ENCODE data around the gene ITPRIPL2.

The ITPRIPL2 gene

DNA sequence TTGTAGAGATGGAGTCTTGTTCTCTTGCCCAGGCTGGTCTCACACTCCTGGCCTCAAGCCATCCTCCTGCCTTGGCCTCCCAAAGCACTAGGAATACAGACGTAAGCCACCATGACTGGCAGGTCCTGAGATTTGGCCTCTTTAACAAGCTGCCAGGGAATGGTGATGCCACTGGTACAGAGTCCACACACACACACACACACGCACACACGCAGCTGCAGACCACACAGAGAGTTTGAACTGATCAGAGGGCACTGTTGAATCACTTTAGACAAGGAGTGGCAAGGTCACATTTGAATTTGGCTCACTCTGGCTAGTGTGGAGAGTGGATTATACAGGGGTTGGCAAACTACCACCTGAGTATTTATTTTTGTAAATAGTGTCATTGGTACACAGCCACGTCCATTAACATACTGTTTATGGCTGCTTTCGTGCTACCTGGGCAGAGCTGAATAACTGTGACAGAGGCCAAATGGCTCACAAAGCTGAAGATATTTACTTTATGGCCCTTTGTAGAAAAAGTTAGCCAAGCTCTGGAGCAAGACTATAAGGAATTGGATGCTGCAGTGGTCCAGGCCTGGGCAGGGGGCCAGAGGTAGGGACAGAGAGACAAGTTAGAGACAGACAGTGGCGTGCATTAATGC is 9.9 kb downstream of the ITPRIPL2 start:
- no peak for DNase-seq

DNA sequence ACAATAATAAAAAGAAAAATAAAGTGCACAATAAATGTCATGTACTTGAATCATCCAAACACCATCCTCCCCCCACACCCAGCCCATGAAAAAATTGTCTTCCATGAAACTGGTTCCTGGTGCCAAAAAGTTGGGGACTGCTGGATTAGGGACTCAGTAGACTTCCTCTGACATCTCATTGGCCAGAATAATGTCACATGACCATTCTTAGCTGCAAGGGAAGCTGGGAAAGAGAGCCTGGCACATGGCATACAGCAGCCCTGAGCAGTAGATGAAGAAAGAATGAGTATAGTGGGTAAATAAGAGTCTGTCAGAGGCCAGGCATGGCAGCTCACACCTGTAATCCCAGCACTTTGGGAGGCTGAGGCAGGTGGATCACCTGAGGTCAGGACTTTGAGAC is 12.5 kb downstream of the ITPRIPL2 start:
- no peak for DNase-seq

DNA sequence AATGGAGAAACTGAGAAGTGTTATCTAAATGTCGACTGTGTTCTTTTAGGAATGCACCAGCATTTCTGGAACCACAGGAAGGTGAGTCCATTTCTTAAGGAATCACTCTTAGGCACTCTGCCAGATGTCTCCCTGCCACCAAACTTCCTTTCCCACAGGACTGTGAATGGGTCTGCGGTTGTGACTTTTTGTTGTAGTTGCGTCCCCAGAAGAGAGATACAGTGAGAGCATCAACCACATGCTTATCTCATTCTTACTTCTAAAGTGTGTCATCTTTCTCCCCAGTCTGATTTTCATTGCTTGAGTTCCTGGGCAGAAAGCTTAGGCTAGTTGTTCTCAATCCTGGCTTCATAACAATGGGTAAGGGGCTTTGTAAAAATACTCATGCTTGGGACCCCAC is 13.4 kb downstream of the ITPRIPL2 start:
- no peak for DNase-seq

DNA sequence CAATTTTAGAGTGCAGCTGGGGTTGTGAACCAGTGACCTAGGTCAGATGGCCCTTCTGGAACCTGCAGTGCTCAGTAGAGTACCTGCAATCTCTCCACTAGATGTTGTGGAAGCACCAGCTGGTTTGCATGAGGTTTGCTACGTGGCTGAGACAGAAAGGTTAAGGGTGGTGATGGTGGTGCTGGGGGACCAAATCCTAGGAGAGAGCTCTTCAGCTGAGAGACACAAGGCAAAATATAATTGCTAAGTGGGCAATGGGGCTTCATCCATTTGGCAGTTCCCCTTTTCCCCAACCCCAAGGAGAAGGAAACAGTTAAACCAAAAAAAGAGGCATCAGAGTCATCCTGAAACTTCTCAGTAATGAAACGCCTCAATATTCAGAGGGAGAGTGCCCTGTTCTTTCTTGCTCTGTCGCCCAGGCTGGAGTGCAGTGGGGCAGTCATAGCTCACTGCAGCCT is 13.9 kb downstream of the ITPRIPL2 start:
- DNase-seq, result no peak

DNA sequence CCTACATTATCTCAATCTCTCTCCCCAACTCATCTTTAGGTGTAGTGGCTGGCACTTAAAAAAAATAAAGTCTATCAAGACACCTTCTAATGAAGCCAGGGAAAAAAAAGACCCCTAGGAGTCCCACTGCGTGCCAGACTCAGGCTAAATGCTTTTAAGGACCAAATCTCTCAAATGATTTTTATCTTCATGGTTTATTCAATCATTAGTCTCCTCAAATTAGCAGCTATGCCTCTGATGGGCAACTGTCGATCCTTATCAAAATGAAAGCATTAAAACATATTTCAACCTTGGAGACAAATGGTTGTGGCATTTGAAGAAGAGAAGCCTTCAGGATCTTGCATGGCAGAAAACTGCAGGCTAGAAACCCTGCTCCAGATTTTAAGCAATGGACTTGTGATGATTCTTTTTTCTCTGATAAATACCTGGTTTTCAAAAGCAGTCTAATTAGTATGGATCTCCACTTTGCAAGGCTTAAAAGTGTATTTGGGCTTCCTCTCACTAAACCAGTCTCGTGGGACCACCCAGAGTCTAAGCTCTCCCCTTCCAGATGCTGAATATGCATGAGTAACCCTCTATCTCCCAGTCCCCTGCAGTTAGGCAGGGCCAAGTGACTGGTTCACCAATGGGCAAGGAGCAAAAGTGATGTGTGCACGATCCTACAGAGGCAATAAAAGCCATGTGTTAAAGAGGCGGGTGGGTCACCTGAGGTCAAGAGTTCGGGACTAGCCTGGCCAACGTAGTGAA is 14.9 kb downstream of the ITPRIPL2 start:
- no peak for DNase-seq

DNA sequence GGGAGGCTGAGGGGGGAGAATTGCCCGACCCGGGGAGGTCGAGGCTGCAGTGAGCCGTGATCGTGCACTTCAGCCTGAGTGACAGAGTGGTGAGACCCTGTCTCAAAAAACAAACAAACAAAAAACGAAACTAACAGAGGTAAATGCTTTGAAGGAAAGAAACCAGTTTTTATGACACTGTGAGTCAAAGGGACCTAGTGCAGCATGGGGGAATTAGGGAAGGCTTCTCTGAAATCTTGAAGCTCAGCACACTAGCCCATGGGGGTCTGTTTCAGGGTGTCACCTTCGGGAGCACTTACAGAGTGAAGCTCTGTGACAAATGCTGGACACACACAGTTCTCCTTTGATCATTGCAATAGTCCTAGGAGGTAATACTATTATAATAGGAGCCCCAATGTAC is 16.6 kb downstream of the ITPRIPL2 start:
- no peak for DNase-seq

DNA sequence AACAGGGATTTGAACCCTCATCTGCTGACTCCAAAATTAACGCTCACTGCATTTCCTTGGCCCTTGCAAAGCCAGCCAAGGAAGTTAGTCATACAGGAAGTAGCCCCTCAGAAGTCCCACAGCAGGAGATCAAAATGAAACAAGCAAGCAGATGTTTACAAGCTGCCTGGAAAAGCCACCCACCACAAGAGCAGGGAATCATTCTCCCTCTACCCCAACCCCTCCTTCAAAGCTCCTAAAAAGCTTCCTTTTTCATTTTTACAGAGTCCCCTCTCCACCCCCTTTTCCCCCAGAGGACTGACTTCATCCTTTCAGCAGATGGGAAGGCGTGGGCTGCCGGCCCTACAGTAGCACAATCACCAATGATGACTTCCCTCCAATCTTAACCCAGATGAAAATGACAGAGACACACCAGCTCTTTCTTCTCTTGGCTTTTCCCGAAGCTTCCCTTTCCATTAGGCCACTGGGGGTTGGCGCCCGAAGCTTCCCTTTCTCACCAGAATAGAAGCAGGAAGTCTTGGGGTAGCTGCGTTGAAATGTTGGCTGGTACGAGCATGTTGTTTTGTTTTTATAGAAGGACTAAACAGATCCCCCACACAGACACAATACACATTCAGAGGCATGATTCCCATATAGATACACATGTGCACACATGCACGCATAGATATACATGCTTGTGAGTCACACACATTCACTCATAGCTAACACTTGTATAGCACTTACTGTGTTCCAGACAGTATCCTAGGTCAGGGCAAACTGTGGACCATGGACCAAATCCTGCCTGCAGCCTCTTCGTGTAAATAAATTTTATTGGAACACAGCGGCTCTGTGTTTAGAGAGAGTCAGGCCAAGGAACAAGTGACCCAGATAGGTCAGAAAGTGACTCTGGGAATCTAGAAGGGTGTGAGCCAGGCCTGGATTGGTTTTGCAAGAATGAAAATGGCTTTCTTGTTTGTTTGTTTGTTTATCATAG is 17.4 kb downstream of the ITPRIPL2 start:
- DNase-seq, result no peak

DNA sequence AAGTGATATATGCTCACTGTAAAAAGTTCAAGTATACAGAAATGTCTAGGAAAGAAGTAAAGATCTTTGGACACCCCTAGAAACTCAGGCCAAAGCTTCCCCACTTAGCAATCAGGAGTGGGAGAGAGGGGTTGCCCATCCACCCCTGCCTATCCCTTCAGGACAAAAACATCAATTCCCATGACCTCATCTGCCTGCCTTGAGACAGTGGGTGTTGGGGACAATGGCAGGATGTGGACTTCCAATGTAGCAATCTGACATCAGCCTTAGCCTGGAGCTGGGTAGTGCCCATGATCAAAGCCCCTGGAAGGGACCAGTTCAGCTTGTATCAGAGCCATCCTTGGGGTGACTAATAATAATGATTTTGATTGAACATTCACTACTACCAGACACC is 18.1 kb downstream of the ITPRIPL2 start:
- no peak for DNase-seq

DNA sequence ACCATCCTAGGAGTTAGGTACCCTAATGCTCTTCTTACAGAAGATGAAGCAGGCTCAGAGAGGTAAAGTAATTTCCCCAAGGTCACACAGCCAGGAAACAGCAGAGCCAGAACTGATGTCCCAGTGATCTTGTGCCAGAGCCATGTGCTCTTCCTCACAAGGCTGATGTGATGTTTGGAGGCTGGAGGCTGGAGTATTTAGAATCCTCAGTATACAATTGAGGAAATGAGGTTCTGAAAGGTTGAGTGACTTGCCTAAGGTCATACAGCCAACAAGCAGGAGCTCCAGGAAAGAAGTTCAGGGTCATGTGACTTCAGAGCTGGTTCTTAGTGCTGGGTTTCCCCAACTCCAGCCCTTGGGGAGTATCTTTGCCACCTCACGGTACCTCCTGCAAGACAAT is 18.5 kb downstream of the ITPRIPL2 start:
- DNase-seq, result no peak

DNA sequence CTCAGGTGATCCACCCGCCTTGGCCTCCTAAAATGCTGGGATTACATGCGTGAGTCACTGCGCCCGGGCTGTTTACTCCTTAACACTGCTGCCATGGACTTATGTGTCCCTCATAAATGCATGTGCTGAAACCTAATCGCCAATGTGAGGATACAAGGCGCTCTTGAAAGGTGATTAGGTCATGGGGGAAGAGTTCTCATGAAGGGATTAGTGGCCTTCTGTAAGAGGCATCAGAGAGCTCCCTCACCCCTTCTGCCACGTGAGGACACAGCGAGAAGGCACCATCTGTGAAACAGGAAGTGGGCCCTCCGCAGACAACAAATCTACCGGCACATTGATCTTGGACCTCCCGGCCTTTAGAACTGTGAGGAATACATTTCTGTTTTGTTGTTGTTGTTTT is 19.1 kb downstream of the ITPRIPL2 start:
- DNase-seq, result no peak

DNA sequence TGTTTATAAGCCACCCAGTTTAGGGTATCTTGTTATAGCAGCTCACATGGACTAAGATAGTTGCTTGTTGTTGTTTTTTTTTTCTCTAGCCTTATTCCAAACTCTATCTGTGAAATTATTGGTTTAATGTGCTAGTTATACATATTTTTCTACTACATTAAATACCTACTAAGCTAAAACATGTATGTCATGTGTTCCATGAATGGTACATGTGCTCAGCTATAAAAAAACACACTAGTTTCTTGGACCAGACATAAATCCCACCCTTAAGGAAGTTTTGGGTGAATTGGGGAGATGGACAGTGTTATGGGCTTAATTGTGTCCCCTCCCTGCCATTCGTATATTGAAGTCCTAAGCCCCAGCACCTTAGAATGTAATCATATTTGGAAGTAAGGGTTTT is 19.8 kb downstream of the ITPRIPL2 start:
- no peak for DNase-seq

DNA sequence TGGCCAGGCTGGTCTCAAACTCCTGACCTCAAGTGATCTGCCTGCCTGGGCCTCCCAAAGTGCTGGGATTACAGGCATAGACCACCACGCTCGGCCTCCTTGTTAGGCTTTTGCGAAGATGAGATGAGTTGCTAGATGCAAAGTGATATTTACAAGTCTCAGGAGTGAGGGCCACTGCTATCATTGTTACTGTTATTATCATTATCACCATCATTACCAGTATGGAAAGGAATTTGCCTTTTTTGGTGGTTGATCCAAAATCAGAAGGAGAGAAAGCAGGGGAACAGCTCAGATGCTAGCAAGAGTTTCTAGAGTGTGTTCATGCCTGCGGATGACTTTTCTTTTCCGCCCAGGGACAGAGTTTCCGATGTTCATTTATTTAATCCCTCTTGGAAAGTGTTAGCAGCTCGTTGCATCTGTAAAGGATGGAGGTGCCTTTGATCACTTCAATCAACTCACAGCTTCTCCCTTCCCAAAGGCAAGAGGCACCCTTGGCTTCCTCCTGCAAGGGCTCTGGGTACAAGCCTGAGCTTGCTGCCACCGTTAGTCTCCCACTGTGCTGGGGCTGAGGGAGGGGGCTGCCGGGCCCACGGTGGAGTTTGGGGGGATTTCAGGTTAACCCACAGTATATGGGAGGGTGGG is 21.6 kb downstream of the ITPRIPL2 start:
- no peak for DNase-seq

DNA sequence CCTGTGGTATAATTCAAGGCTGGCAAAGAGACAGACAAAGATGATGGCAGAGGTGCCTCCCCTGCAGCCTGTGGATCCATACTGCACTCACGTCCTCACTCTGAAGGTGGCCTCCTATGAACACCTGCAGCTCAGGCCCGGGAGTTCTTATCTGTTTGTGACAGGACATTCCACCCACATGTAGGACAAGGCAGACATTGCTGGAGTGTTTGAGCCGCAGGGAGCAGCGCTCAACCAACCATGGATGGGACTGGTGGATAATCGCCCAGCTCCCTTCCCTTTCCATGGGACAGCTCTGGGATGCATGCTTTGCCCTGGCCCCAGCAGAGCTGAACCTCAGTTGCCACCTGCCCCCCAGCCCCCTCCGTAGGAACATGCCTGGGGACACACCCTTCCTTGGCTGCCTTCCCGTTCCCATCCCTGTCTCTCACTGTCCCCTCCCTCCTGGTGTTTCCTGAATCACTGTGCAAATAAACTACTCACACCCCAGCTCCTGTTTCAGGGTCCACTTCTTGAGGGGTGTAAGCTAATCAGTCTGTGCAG is 22.2 kb downstream of the ITPRIPL2 start:
- DNase-seq, result no peak

DNA sequence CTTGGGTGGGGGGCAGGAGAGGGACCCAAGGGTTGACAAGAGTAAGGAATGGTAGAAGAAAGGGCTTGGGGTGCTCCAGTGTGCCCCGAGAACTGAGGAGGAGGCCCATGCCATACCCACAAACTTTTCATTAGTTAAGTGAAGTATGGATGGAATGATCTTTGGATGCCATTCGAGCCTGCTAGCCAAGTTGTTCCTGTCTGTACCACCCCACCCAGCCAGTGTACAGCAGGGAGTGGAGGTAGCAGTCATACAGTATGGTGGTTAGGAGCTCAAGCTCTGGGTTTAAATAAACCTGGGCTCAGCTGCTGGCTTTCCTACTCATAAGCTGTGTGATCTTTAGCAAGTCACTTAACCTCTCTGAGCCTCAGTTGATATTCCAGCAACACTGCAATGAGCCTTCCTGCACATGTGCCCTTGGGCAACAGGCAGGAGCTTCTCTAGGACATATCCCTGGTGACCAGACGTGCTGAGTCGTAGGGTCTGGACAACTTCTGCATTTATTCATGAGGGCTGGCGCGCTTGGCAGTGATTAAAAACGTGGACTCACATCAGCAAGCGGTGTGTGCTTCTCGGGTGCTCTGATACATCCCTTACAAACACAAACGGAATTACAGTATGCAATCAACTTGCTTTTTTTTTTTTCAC is 22.9 kb downstream of the ITPRIPL2 start:
- DNase-seq, result no peak

DNA sequence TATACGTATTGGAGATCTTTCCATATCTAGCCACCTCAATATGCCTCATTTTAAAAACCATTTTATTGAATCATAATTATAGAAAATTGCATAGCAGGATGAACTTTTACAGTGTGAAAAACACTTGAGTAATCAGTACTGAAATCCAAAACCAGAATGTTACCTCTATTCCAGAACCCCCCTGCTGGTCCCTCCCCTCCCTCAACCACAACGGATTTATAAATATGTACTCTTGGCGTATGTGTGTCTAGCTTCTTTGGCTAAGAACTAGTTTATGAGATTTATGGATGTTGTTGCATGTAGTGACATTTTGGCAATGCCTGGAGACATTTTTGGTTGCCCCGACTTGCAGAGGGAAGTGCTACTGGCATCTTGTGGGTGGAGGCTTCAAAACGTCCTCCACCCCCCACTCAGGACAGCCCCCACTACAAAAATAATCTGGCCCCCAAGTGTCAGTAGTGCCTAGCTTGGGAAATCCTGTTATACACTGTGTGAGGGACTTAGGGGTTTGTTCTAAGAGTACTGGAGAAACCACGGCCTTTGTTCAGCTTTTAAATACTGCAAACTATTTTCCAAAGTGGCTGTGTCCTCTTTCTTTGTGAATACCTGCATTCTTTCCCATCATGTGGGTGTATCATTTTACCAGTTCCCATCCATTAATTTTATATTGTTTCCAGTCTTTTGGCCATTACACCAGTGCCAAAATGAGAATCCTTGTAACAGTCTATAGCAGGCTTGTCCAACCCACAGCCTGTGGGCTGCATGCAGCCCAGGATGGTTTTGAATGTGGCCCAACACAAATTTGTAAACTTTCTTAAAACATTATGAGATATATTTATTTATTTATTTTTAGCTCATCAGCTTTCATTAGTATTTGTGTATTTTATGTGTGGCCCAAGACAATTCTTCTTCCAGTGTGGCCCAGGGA is 23.7 kb downstream of the ITPRIPL2 start:
- DNase-seq, result no peak

DNA sequence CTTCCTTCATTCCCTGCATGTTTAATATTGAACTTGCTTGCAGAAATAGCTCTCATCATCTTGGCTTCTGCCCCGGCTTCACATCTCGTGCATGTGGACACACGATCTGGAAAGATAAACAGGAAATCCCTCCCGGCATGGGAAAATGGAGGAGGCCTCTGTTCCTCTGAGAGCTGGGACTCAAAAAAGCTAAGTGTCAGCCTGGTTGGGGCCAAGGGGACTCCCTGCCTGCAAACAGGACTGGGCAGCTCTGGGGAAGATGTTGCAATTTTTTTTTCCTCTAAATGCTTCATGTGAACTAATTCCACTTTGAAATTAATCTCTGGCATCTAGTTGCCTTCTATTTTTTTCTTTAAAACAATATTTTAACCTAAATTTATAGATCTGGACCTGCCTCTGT is 24.8 kb downstream of the ITPRIPL2 start:
- DNase-seq, result no peak

DNA sequence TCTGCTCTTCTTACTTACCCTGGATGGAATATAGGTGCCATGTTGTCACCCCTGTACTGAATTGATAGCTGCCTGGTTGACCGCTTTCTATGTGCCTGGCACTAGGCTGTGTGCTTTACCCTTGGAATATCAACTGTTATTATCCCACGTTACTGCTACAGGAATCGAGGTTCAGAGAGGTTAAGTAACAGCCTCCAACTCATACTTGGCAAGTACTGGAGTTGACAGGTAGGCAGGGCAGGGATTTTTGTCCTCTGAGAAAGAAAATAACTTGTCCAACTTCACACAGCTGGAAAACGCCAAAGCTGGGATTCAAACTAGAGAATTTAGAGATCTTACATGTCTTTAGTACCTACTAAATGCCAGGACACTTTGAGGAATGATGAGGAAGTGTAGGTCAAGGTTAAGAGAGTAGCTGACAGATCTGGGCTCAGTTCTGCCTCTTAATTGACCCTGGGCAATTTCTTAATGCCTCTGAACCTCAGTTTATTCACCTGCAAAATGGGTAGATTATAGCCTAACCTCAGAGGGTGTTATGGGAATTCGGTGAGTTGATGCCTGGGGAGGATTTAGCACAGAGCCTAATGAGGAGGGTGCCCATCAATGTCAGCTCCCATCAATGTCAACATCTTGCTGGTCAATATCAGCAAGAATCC is 25.8 kb downstream of the ITPRIPL2 start:
- DNase-seq, result no peak

DNA sequence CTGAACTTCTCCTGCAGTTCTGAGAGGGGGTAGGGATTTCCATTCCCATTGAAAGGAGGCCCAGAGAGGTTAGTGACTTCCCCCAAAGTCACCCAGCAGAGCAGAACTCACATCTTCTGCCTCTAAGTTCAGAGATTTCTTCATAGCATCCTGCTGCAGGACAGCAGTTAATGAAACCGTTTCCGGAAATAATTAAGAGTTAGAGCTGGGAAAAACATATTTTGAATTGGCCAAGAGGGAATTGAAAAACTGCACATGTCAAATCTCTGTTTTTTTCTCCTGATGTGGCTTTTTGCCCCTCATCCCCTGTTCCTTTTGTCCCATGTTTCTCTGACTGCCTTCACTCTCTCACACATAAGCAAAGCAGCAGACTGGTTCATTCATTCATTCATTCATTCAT is 26.6 kb downstream of the ITPRIPL2 start:
- DNase-seq, result no peak

DNA sequence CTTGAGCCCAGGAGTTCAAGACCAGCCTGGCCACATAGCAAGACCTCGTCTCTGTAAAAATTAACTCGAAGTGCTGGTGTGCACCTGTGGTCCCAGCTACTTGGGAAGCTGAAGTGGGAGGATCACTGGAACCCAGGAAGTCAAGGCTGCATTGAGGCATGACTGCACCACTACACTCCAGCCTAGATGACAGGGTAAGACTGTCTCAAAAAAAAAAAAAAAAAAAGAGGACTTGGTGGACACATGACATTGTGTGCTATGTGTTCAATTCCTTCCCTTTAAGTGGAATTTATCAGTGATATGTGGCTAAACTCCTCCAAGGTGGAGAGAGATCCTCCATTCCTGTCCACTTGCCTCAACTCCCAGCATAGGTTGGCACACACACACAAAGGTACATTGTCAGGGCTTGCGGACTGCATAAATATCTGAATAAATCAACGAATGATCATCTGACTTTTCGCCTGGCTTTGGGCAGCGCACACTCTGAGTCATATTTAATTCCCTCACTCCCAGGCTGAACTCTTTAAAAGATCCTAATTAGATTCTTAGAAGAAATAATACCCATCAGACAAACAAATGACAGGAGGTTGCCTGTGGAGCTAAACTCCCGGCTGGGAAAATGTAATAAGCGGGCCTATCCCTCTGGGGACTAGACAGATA is 29.3 kb downstream of the ITPRIPL2 start:
- DNase-seq, result no peak

DNA sequence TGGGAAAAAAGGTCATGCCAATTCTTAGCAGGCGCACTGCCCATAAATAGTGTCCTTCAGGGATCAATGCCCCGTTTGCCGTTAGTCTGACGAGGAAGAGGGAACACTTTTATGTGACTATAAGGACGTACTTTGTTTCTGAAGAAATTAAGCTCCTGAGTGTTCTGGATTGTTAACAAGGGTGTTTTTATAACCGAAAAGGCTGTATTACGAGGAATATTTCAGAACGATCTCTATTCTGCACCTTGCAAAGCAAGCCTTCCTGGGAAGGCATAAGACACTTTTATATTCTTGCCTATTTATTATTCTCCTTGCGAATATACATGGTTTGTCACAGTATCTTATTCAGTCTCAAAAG is 29.8 kb downstream of the ITPRIPL2 start:
- DNase-seq, result no peak

Data from stimulated activated CD4-positive, alpha-beta T cell treated with anti-CD3 and anti-CD28 coated beads, Interleukin-2, amount 100 ng/mL, for 48 hours (primary cell).